ENCODE data around the gene DCBLD1.

GRCh38 chr6:117550618-117551242 is 68.3 kb downstream of the DCBLD1 start:
- TF ChIP-seq CTCF (conservative IDR thresholded peaks at IDR 0.05; ENCODE audit: low read length) (no peak), EZH2phosphoT487 (IDR thresholded peaks at IDR 0.05; ENCODE audit: borderline replicate concordance) (no peak)

Measured in Loucy (cell line).